Uterus (tissue), 4 donors: Measurements from ENCODE around the gene WAC. TPM values are rescaled to one million over a fixed set of nuclear protein-coding genes. Genes with fewer than 3 reads are reported as not detected.

Source experiments
- DNase-seq, 2 donors: peaks; one replicate each; pipeline ENCODE4 v3.0.0-alpha.2; 2019 to 2020
- H3K27ac ChIP-seq, 2 donors: fragments of 200-600 bp; sonication (generic); 1 replicate in 1 of 2; 2 replicates in 1 of 2; pipeline ENCODE4 v1.5.1; 2016 to 2018
- H3K27me3 ChIP-seq, 2 donors: fragments of 200-600 bp; sonication (generic); one replicate each; pipeline ENCODE4 v1.5.1; 2018 to 2019; ENCODE audit warnings: control low read depth in 1 of 2
- H3K36me3 ChIP-seq, 2 donors: fragments of 200-600 bp; sonication (generic); one replicate each; pipeline ENCODE4 v1.5.1; 2019; ENCODE audit warnings: control low read depth in 1 of 2
- H3K4me1 ChIP-seq, 2 donors: fragments of 200-600 bp; sonication (generic); one replicate each; pipeline ENCODE4 v1.5.1; 2018 to 2019; ENCODE audit warnings: control low read depth in 1 of 2
- H3K4me3 ChIP-seq, 2 donors: fragments of 200-600 bp; sonication (generic); 1 replicate in 1 of 2; 2 replicates in 1 of 2; pipeline ENCODE4 v1.5.1; 2018 to 2019; ENCODE audit warnings: mild to moderate bottlenecking in 1 of 2
- H3K9me3 ChIP-seq, 2 donors: fragments of 200-600 bp; sonication (generic); one replicate each; pipeline ENCODE4 v1.5.1; 2019; ENCODE audit warnings: control low read depth in 1 of 2
- CTCF ChIP-seq, 4 experiments: fragments of 200-600 bp in 2 of 4; fragments of 450-650 bp in 2 of 4; sonication (generic) in 2 of 4; IDR thresholded peaks; one replicate each; pipeline ENCODE4 v1.5.1; 2016 to 2019; ENCODE audit warnings: antibody characterized with exemption in 4 of 4, mild to moderate bottlenecking in 2 of 4, moderate library complexity in 1 of 4
- POLR2A ChIP-seq, 2 donors: fragments of 450-650 bp; IDR thresholded peaks; one replicate each; pipeline ENCODE4 v1.6.1; 2016; ENCODE audit warnings: antibody characterized with exemption in 2 of 2, mild to moderate bottlenecking in 1 of 2, moderate library complexity in 1 of 2
- intact Hi-C: fragments of 100-400 bp; cut with DNase I; formaldehyde crosslinking; loops from one replicate; pipeline ENCODE4 v1.15.1; 2023; ENCODE audit warnings: low total_unique reads
- total RNA-seq, 4 donors: library from RNA; depleted of rRNA in 3 of 4; stranded (reverse); fragments of >200 nt in 3 of 4; gene quantifications; one replicate each; pipeline versions ENCODE4 v1.1.0 to v1.2.4, GENCODE V29; 2014 to 2023
- donor health status: DM: yes; HTN: yes; CAD: no.

WAC gene
- total RNA-seq, 4 donors from 2014 or later, result 54.4 to 175 (median 90.4) TPM

- peak; percentile 73 to 80 for DNase-seq
- Histone ChIP-seq H3K4me1 (no peaks in the 10 kb centered on the region), H3K27ac (no peak overlapping the region), H3K27me3 (no peaks in the 10 kb centered on the region), H3K4me3 (no peak overlapping the region), H3K9me3 (no peaks in the 10 kb centered on the region), H3K36me3 (no peaks in the 10 kb centered on the region)
- intact Hi-C loops, result no loop called here
- peak; percentile 71 to 79 (median 72) for TF ChIP-seq CTCF (IDR thresholded peaks at IDR 0.05)
- no peak for TF ChIP-seq POLR2A (IDR thresholded peaks at IDR 0.05)
Observed at GRCh38 chr10:28628184-28628893, 95.4 kb downstream of the WAC start.

GRCh38 chr10:28631896-28632583, 99.1 kb downstream of the WAC start:
- Histone ChIP-seq H3K4me1 (no peaks in the 10 kb centered on the region), H3K27me3 (no peaks in the 10 kb centered on the region), H3K27ac (no peak overlapping the region), H3K36me3 (no peaks in the 10 kb centered on the region), H3K4me3 (no peak overlapping the region), H3K9me3 (no peaks in the 10 kb centered on the region)
- no peak for DNase-seq
- TF ChIP-seq CTCF (IDR thresholded peaks at IDR 0.05) (no peak), POLR2A (IDR thresholded peaks at IDR 0.05) (no peak)
- intact Hi-C loops, result no loop called here

- intact Hi-C loops, result no loop called here
- TF ChIP-seq CTCF (IDR thresholded peaks at IDR 0.05) (no peak), POLR2A (IDR thresholded peaks at IDR 0.05) (no peak)
- no peak overlapping the region for H3K4me3 ChIP-seq
- H3K36me3 ChIP-seq, result no peaks in the 10 kb centered on the region
- H3K9me3 ChIP-seq, result no peaks in the 10 kb centered on the region
- no peaks in the 10 kb centered on the region for H3K4me1 ChIP-seq
- no peaks in the 10 kb centered on the region for H3K27me3 ChIP-seq
- no peak overlapping the region for H3K27ac ChIP-seq
- no peak for DNase-seq
Observed at GRCh38 chr10:28632584-28632945, 99.6 kb downstream of the WAC start.

GRCh38 chr10:28633750-28634149, 100.8 kb downstream of the WAC start:
- Histone ChIP-seq H3K27ac (no peak overlapping the region), H3K9me3 (no peaks in the 10 kb centered on the region), H3K4me3 (no peak overlapping the region), H3K36me3 (no peaks in the 10 kb centered on the region), H3K4me1 (no peaks in the 10 kb centered on the region), H3K27me3 (no peaks in the 10 kb centered on the region)
- DNase-seq, result no peak
- no peak for TF ChIP-seq POLR2A (IDR thresholded peaks at IDR 0.05)
- no peak for TF ChIP-seq CTCF (IDR thresholded peaks at IDR 0.05)
- intact Hi-C loops, result no loop called here

- TF ChIP-seq CTCF (IDR thresholded peaks at IDR 0.05) (no peak), POLR2A (IDR thresholded peaks at IDR 0.05) (no peak)
- Histone ChIP-seq H3K27ac (no peak overlapping the region), H3K36me3 (no peaks in the 10 kb centered on the region), H3K4me1 (no peaks in the 10 kb centered on the region), H3K9me3 (no peaks in the 10 kb centered on the region), H3K4me3 (no peak overlapping the region), H3K27me3 (no peaks in the 10 kb centered on the region)
- no peak for DNase-seq
- intact Hi-C loops, result no loop called here
Observed at GRCh38 chr10:28637346-28637745, 104.4 kb downstream of the WAC start.
